Colonic mucosa (tissue), 4 donors: ENCODE results near the gene SQSTM1. TPM values are rescaled to one million over a fixed set of nuclear protein-coding genes. Genes with fewer than 3 reads are reported as not detected.

Source experiments
- DNase-seq: peaks from one replicate; pipeline ENCODE4 v3.0.0-alpha.2; 2020
- H3K27ac ChIP-seq: fragments of 200-600 bp; one replicate; pipeline ENCODE4 v1.8.0; 2021
- H3K27me3 ChIP-seq: fragments of 200-600 bp; one replicate; pipeline ENCODE4 v1.8.0; 2021
- H3K36me3 ChIP-seq: fragments of 200-600 bp; one replicate; pipeline ENCODE4 v1.8.0; 2021
- H3K4me1 ChIP-seq: fragments of 200-600 bp; one replicate; pipeline ENCODE4 v1.8.0; 2021; ENCODE audit warnings: mild to moderate bottlenecking
- H3K4me3 ChIP-seq: fragments of 200-600 bp; one replicate; pipeline ENCODE4 v1.8.0; 2021
- H3K9ac ChIP-seq, 2 donors: one replicate each; pipeline ENCODE4 v1.7.0; 2013; ENCODE audit warnings: control low read depth in 2 of 2, low read depth in 2 of 2, low read length in 2 of 2
- H3K9me3 ChIP-seq: fragments of 200-600 bp; one replicate; pipeline ENCODE4 v1.8.0; 2021
- intact Hi-C: fragments of 100-400 bp; cut with DNase I; formaldehyde crosslinking; loops from one replicate; pipeline ENCODE4 v1.14.1; 2022
- total RNA-seq, 2 donors: library from RNA; stranded (reverse); fragmentation: NEBNext Ultra II Directional in 1 of 2; extraction: Animal tissue kit (Norgen Biotek cat#: 25700) in 1 of 2; gene quantifications; one replicate each; pipeline ENCODE4 v1.2.1, GENCODE V29; 2021
- TF ChIP-seq, protein P1 (sequence below): fragments of 200-600 bp; IDR thresholded peaks from one replicate; pipeline ENCODE4 v1.8.0; 2022; ENCODE audit warnings: antibody characterized with exemption, mild to moderate bottlenecking
- donor health status: healthy.
- donor health status: DM: no; HTN: no; CAD: no.
- donor health status: DM: no; HTN: no; CAD: no.

The SQSTM1 gene
- total RNA-seq, 2 donors from 2014 or later, result 262 to 388 TPM

GRCh38 chr5:179825655-179826182 is 5.0 kb downstream of the SQSTM1 start:
- intact Hi-C loops, result no loop called here
- no peak overlapping the region for H3K4me3 ChIP-seq

DNA sequence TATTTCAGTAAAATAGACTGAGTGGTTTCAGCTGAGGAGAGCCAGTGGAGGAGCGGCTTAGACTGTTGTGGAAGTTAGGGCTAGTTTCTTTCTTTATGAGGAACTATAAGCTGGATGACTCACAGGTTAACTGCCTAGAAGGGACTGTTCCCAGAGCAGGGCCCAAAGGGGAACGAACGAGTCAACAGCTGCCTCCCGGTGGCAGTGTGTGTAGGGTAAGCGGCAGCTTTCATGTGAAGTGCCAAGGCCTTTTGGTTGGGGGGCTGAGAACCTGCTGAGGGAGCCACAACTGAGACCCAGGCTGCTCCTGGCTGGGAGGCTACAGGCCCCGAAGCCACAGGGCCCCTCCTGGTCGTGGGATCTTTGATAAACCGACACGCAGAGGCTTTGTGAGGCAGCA is 7.0 kb downstream of the SQSTM1 start:
- Histone ChIP-seq H3K4me1 (peaks cover 39% of the 10 kb centered on the region), H3K4me3 (no peak overlapping the region), H3K9me3 (no peaks in the 10 kb centered on the region), H3K9ac (peak overlapping the region in 1 of 2 donors; percentile 57), H3K27me3 (no peaks in the 10 kb centered on the region), H3K27ac (peak overlapping the region; percentile 60), H3K36me3 (peaks cover 27% of the 10 kb centered on the region)
- TF ChIP-seq, protein P1, sequence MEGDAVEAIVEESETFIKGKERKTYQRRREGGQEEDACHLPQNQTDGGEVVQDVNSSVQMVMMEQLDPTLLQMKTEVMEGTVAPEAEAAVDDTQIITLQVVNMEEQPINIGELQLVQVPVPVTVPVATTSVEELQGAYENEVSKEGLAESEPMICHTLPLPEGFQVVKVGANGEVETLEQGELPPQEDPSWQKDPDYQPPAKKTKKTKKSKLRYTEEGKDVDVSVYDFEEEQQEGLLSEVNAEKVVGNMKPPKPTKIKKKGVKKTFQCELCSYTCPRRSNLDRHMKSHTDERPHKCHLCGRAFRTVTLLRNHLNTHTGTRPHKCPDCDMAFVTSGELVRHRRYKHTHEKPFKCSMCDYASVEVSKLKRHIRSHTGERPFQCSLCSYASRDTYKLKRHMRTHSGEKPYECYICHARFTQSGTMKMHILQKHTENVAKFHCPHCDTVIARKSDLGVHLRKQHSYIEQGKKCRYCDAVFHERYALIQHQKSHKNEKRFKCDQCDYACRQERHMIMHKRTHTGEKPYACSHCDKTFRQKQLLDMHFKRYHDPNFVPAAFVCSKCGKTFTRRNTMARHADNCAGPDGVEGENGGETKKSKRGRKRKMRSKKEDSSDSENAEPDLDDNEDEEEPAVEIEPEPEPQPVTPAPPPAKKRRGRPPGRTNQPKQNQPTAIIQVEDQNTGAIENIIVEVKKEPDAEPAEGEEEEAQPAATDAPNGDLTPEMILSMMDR, result peak; percentile 14
- DNase-seq, result peak; percentile 83
- intact Hi-C loops, result no loop called here

More at GRCh38 chr5:179825655-179826182, 5.0 kb downstream of the SQSTM1 start:
- Histone ChIP-seq H3K27ac (peak overlapping the region; percentile 60), H3K27me3 (no peaks in the 10 kb centered on the region), H3K4me1 (peaks cover 45% of the 10 kb centered on the region), H3K36me3 (peaks cover 16% of the 10 kb centered on the region), H3K9me3 (no peaks in the 10 kb centered on the region), H3K9ac (peak overlapping the region; percentile 26 to 70)
- DNase-seq, result peak; percentile 80
- TF ChIP-seq, protein P1, result no peak

- Histone ChIP-seq H3K36me3 (peaks cover 34% of the 10 kb centered on the region), H3K9ac (no peak overlapping the region), H3K27ac (no peak overlapping the region)
These were observed 8.2 kb downstream of the SQSTM1 start for GRCh38 chr5:179828756-179829421.

DNA sequence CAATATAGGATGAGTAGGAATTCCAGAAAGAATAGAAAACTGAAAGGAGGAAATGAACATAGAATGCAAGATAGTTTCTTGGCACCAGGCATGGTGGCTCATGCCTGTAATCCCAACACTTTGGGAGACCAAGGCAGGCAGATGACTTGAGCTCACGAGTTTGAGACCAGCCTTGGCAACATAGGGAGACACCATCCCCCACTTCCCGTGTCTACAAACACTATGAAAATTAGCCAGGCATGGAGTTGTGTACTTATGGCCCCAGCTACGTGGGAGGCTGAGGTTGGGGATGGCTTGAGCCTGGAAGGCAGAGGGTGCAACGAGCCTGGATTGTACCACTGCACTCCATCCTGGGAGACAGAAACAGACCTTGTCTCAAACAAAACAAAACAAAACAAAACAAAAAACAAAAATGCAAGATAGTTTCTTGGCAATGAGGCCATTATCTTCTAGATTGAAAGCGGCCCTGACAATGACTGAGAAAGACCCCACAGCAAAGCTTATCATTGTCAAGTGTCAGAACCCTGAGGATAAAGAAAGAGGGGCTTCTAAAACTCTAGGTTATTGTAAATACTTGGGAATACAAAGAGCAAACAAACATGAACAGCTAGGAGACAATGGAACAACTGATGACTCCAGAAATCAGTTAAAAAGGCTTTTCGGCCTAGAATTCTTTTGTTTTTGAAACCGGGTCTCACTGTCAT is 9.2 kb downstream of the SQSTM1 start:
- Histone ChIP-seq H3K9ac (no peak overlapping the region), H3K4me3 (no peak overlapping the region), H3K36me3 (peaks cover 29% of the 10 kb centered on the region), H3K4me1 (peaks cover 20% of the 10 kb centered on the region), H3K9me3 (no peaks in the 10 kb centered on the region), H3K27me3 (no peaks in the 10 kb centered on the region), H3K27ac (no peak overlapping the region)
- DNase-seq, result no peak
- intact Hi-C loops, result no loop called here
- TF ChIP-seq, protein P1, result no peak

More at GRCh38 chr5:179828756-179829421, 8.2 kb downstream of the SQSTM1 start:
- TF ChIP-seq, protein P1, result no peak
- DNase-seq, result no peak
- Histone ChIP-seq H3K27me3 (no peaks in the 10 kb centered on the region), H3K4me3 (no peak overlapping the region), H3K9me3 (no peaks in the 10 kb centered on the region), H3K4me1 (peaks cover 30% of the 10 kb centered on the region)
- intact Hi-C loops, result no loop called here

GRCh38 chr5:179830818-179831468 is 10.2 kb downstream of the SQSTM1 start:
- intact Hi-C loops, result no loop called here
- H3K27ac ChIP-seq, result no peak overlapping the region
- H3K4me1 ChIP-seq, result peaks cover 13% of the 10 kb centered on the region
- H3K27me3 ChIP-seq, result no peaks in the 10 kb centered on the region
- H3K9me3 ChIP-seq, result no peaks in the 10 kb centered on the region
- H3K4me3 ChIP-seq, result no peak overlapping the region
- H3K36me3 ChIP-seq, result peaks cover 29% of the 10 kb centered on the region
- TF ChIP-seq, protein P1, result no peak
- no peak for DNase-seq
- no peak overlapping the region for H3K9ac ChIP-seq
